Neural progenitor cell (in vitro differentiated cells): Measurements from ENCODE around the gene F11R.

Experiments used
- CTCF ChIP-seq: fragments of 200-600 bp; sonication (generic); IDR thresholded peaks from 2 replicates; pipeline ENCODE4 v1.5.1; 2017; ENCODE audit warnings: antibody characterized with exemption, mild to moderate bottlenecking
- EZH2 ChIP-seq: fragments of 200-600 bp; sonication (generic); IDR thresholded peaks from 2 replicates; pipeline ENCODE4 v1.6.1; 2017; ENCODE audit warnings: antibody characterized with exemption, mild to moderate bottlenecking, moderate library complexity

GRCh38 chr1:160996178-160996577 lies 24.8 kb downstream of the F11R start:
- no peak for TF ChIP-seq CTCF
- no peak for TF ChIP-seq EZH2
